Measurements from ENCODE around the gene CLTA. TPM values are rescaled to one million over a fixed set of nuclear protein-coding genes. Genes with fewer than 3 reads are reported as not detected.

The CLTA gene
- total RNA-seq: 151 and 155 TPM in 2 replicates

- intact Hi-C loops (cut with micrococcal nuclease): loop anchor here (1.0 to 5.0 kb wide), 15 partner anchors 28 to 1732 kb away; partner anchors contain the start of genes CREB3, DNAI1, FAM219A and GLIPR2
Observed at GRCh38 chr9:36190388-36191289, at the start of gene CLTA. CLTA (plus strand) TSS chr9:36190921; CDS start chr9:36191057, 136 bp downstream.

GRCh38 chr9:36141288-36141687 lies 49.4 kb upstream of the CLTA start:
- intact Hi-C loops (cut with micrococcal nuclease): loop anchor here (10.0 kb wide), 1 partner anchor 1156 kb away; the partner anchor contains the start of gene DNAJB5

DNA sequence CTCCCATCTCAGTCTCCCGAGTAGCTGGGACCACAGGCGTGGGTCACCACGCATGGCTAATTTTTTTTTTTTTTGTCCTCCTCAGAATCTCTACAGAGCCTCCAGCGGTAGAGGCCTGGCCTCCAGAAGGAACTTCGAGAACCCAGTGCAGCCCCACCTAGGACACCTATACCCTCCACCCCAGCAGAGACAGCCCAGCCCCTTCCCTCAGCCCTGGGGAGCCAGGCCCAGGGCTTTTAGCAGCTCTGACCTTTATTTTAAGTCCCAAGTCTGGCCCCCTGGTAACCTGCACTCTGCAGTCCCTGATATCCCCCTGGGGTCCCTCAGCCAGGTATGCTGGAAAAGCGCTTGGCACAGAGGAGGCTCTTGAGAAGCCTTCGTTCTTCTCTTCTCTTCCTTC lies 49.0 kb upstream of the CLTA start:
- intact Hi-C loops (cut with micrococcal nuclease): loop anchor here (10.0 kb wide), 1 partner anchor 1157 kb away; the partner anchor contains the start of gene DNAJB5

- intact Hi-C loops (cut with micrococcal nuclease): loop anchor here (10.0 kb wide), 1 partner anchor 1158 kb away; the partner anchor contains the start of gene DNAJB5
Observed at GRCh38 chr9:36142510-36143244, 48.0 kb upstream of the CLTA start.

DNA sequence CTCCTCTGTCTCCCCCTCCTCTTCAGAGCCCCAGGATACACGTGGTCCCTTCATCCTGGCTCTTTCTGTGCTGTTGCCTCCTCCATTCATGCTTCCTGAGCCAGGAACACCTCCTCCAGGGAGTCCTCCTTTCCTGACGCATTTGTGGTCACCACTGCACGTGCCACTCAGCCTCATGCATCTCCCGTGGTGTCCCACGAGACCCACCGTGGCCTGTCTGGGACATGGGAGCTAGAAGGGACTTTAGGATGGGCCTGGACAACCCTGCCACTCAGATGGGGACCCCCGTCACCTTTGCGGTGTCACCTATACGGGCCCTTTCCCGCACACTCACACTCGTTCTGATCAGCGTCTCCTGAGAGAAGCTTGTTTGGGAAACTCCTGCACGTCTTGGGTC lies 47.5 kb upstream of the CLTA start:
- intact Hi-C loops (cut with micrococcal nuclease): loop anchor here (10.0 kb wide), 1 partner anchor 1158 kb away; the partner anchor contains the start of gene DNAJB5

GRCh38 chr9:36144309-36145232 lies 46.1 kb upstream of the CLTA start:
- intact Hi-C loops (cut with micrococcal nuclease): loop anchor here (1.0 to 10.0 kb wide), 3 partner anchors 8 to 1160 kb away; partner anchors contain the start of genes DNAJB5 and GLIPR2

DNA sequence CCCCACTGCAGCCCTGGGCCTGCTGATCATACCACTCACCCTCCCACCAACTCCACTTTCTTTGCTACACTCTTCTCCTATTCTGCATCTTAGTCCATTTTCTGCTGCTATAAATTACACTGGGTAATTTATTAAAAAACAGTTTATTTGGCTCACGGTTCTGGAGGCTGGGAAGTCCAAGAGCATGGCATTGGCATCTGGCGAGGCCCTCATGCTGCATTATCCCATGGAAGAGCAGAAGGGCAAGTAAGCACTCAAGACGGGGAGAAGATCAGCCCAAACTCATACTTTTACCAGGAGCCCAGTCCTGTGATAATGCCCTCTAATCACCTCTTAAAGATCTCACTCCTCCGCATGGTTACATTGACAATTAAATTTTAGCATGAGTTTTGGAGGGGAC lies 44.8 kb upstream of the CLTA start:
- intact Hi-C loops (cut with micrococcal nuclease): loop anchor here (10.0 kb wide), 1 partner anchor 1161 kb away; the partner anchor contains the start of gene DNAJB5

GRCh38 chr9:36146651-36147050 lies 44.1 kb upstream of the CLTA start:
- intact Hi-C loops (cut with micrococcal nuclease): loop anchor here (10.0 kb wide), 1 partner anchor 1162 kb away; the partner anchor contains the start of gene DNAJB5

- intact Hi-C loops (cut with micrococcal nuclease): loop anchor here (10.0 kb wide), 1 partner anchor 1163 kb away; the partner anchor contains the start of gene DNAJB5
Observed at GRCh38 chr9:36147441-36148175, 43.1 kb upstream of the CLTA start.

- intact Hi-C loops (cut with micrococcal nuclease): loop anchor here (10.0 kb wide), 1 partner anchor 1164 kb away; the partner anchor contains the start of gene DNAJB5
Observed at GRCh38 chr9:36148311-36149051, 42.2 kb upstream of the CLTA start.

- intact Hi-C loops (cut with micrococcal nuclease): loop anchor here (10.0 kb wide), 1 partner anchor 1164 kb away; the partner anchor contains the start of gene DNAJB5
Observed at GRCh38 chr9:36149197-36149596, 41.5 kb upstream of the CLTA start.

- intact Hi-C loops (cut with micrococcal nuclease): loop anchor here (1.0 to 5.0 kb wide), 7 partner anchors 14 to 493 kb away; partner anchors contain the start of genes CCDC107, CLTA, GLIPR2 and GNE
Observed at GRCh38 chr9:36150574-36151315, 40.0 kb upstream of the CLTA start.

- intact Hi-C loops (cut with micrococcal nuclease): loop anchor here (1.0 to 5.0 kb wide), 9 partner anchors 7 to 494 kb away; partner anchors contain the start of genes CCDC107, CLTA, GLIPR2 and GNE
Observed at GRCh38 chr9:36151316-36152210, 39.2 kb upstream of the CLTA start.

DNA sequence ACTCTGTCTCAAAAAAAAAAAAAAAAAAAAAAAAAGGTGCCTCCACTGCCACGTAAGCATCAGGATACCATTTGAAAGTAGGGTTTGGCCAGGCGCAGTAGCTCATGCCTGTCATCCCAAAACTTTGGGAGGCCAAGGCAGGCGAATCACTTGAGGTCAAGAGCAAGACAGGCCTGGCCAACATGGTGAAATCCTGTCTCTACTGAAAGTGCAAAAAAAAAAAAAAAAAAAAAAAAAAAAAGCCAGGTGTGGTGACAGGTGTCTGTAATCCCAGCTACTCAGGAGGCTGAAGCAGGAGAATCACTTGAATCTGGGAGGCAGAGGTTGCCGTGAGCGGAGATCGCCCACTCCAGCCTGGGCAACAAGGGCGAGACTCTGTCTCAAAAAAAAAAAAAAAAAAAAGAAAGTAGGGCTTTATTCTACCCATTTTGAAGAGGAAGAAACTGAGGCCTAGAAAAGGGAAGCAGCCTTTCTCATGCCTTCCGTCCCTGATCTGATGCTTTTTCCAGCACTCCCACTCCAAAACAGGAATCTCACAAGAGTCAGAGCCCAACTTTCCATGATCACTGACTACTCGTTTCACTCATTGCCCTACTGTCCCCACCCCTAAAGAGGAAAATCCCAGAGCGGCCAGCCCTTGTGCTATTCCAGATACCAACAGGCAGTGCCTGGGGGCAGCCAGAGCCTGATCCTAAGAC lies 37.8 kb upstream of the CLTA start:
- intact Hi-C loops (cut with micrococcal nuclease): loop anchor here (1.0 to 5.0 kb wide), 4 partner anchors 9 to 496 kb away; partner anchors contain the start of genes CCDC107, GNE and RMRP

GRCh38 chr9:36153746-36154145 lies 37.0 kb upstream of the CLTA start:
- intact Hi-C loops (cut with micrococcal nuclease): loop anchor here (5.0 kb wide), 2 partner anchors 104 to 496 kb away; partner anchors contain the start of genes CCDC107, GNE and RMRP
